HepG2 (cell line): ENCODE data around the gene RUFY2. TPM values are rescaled to one million over a fixed set of nuclear protein-coding genes. Genes with fewer than 3 reads are reported as not detected.

Experiments
- ELF1 ChIP-seq: sonication (generic); formaldehyde crosslinking; IDR thresholded peaks from 2 replicates; pipeline ENCODE4 v1.4.0; 2020; ENCODE audit warnings: missing genetic modification reagents
- FOXA3 ChIP-seq: IDR thresholded peaks from 2 replicates; pipeline ENCODE4 v1.6.1; 2016; ENCODE audit warnings: missing genetic modification reagents, missing compliant biosample characterization
- HDAC6 ChIP-seq: fragments of 200-600 bp; sonication (generic); IDR thresholded peaks from 2 replicates; pipeline ENCODE4 v1.7.0; 2017; ENCODE audit warnings: mild to moderate bottlenecking, antibody characterized with exemption, low read length, low read depth
- IRF1 ChIP-seq: sonication (generic); formaldehyde crosslinking; IDR thresholded peaks from 2 replicates; pipeline ENCODE4 v1.4.0; 2020; ENCODE audit warnings: low read depth, mild to moderate bottlenecking, missing genetic modification reagents
- MNT ChIP-seq: fragments of 450-650 bp; IDR thresholded peaks from 2 replicates; pipeline ENCODE4 v1.6.1; 2016
- NFATC3 ChIP-seq: sonication (generic); formaldehyde crosslinking; IDR thresholded peaks from 2 replicates; pipeline ENCODE4 v1.5.1; 2020; ENCODE audit warnings: mild to moderate bottlenecking, missing genetic modification reagents
- SALL2 ChIP-seq: sonication (generic); formaldehyde crosslinking; IDR thresholded peaks from 2 replicates; pipeline ENCODE4 v1.8.1; 2023; ENCODE audit warnings: mild to moderate bottlenecking, missing genetic modification reagents, inconsistent platforms
- SIN3B ChIP-seq: fragments of 150-350 bp; IDR thresholded peaks from 2 replicates; pipeline ENCODE4 v1.6.1; 2014; ENCODE audit warnings: low read length
- SMC3 ChIP-seq: IDR thresholded peaks from 2 replicates; pipeline ENCODE4 v1.6.1; 2011; ENCODE audit warnings: low read length, improper control_type of control experiment
- SYNCRIP ChIP-seq: fragments of 200-400 bp; formaldehyde crosslinking; IDR thresholded peaks from 2 replicates; pipeline ENCODE4 v1.6.1; 2018; ENCODE audit warnings: mild to moderate bottlenecking, low read depth, low read length; ENCODE audit not compliant: insufficient read depth
- TCF7 ChIP-seq: sonication (generic); IDR thresholded peaks from 2 replicates; pipeline ENCODE4 v1.6.1; 2016; ENCODE audit warnings: antibody characterized with exemption, low read depth
- WIZ ChIP-seq: sonication (generic); formaldehyde crosslinking; IDR thresholded peaks from 2 replicates; pipeline ENCODE4 v1.5.1; 2020; ENCODE audit warnings: mild to moderate bottlenecking, missing genetic modification reagents
- ZNF138 ChIP-seq: sonication (generic); formaldehyde crosslinking; IDR thresholded peaks from 2 replicates; pipeline ENCODE4 v1.5.0; 2020; ENCODE audit warnings: mild to moderate bottlenecking, low read depth, missing genetic modification reagents
- ZNF709 ChIP-seq: sonication (generic); formaldehyde crosslinking; IDR thresholded peaks from 2 replicates; pipeline ENCODE4 v1.5.0; 2020; ENCODE audit warnings: mild to moderate bottlenecking, missing genetic modification reagents
- ZXDC ChIP-seq: sonication (generic); formaldehyde crosslinking; IDR thresholded peaks from 2 replicates; pipeline ENCODE4 v1.5.0; 2020; ENCODE audit warnings: mild to moderate bottlenecking, missing genetic modification reagents
- polyA plus RNA-seq, 8 experiments: library from polyadenylated mRNA; depleted of rRNA in 3 of 8; stranded (reverse) in 7 of 8; unstranded in 1 of 8; fragments of >200 nt; fragmentation: Illumina TruSeq in 4 of 8; extraction: Trizol in 4 of 8; gene quantifications; 2 replicates each; pipeline versions ENCODE4 v1.2.1 to v1.2.3, GENCODE V29; 2011 to 2016; ENCODE audit warnings: low read depth in 4 of 8, missing spikeins in 1 of 8, mixed read lengths in 1 of 8; ENCODE audit not compliant: insufficient read depth in 1 of 8
- total RNA-seq, 5 experiments: library from RNA; depleted of rRNA; stranded (reverse); fragments of >200 nt; fragmentation: Illumina TruSeq; extraction: Trizol; gene quantifications; 2 replicates each; pipeline ENCODE4 v1.2.3, GENCODE V29; 2016; ENCODE audit warnings: low read depth in 1 of 5
- TF ChIP-seq, protein P1 (sequence below): sonication (generic); formaldehyde crosslinking; IDR thresholded peaks from 2 replicates; pipeline ENCODE4 v1.4.0; 2020; ENCODE audit warnings: missing genetic modification reagents
- TF ChIP-seq, protein P2 (sequence below): sonication (generic); formaldehyde crosslinking; IDR thresholded peaks from 2 replicates; pipeline ENCODE4 v1.8.0; 2022; ENCODE audit warnings: mild to moderate bottlenecking, missing genetic modification reagents, moderate library complexity
- TF ChIP-seq, protein P3 (sequence below): sonication (generic); formaldehyde crosslinking; IDR thresholded peaks from 2 replicates; pipeline ENCODE4 v1.5.1; 2020; ENCODE audit warnings: missing genetic modification reagents, mild to moderate bottlenecking, borderline replicate concordance
- TF ChIP-seq, protein P4 (sequence below): sonication (generic); formaldehyde crosslinking; IDR thresholded peaks from 2 replicates; pipeline ENCODE4 v1.8.0; 2022; ENCODE audit warnings: low read depth, missing genetic modification reagents

Gene RUFY2
- total and polyA plus RNA-seq, 2 of the 13 experiments (the other 11 are each of a cell fraction or from before 2014, with no cell fraction given) = 10.1 to 16.1 TPM

- TF ChIP-seq, protein P1, sequence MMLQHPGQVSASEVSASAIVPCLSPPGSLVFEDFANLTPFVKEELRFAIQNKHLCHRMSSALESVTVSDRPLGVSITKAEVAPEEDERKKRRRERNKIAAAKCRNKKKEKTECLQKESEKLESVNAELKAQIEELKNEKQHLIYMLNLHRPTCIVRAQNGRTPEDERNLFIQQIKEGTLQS (CRISPR knock-in tag) = peak; percentile 51; the same call in 1 of the 2 replicates
- no peak; the same call in 1 of the 2 replicates for TF ChIP-seq WIZ (CRISPR knock-in tag)
- TF ChIP-seq SIN3B = no peak; the same call in 1 of the 2 replicates
- 0 out of 2 replicates have a peak, but pooled peaks have one; percentile 12 for TF ChIP-seq MNT
- no peak for TF ChIP-seq TCF7
- TF ChIP-seq, protein P2, sequence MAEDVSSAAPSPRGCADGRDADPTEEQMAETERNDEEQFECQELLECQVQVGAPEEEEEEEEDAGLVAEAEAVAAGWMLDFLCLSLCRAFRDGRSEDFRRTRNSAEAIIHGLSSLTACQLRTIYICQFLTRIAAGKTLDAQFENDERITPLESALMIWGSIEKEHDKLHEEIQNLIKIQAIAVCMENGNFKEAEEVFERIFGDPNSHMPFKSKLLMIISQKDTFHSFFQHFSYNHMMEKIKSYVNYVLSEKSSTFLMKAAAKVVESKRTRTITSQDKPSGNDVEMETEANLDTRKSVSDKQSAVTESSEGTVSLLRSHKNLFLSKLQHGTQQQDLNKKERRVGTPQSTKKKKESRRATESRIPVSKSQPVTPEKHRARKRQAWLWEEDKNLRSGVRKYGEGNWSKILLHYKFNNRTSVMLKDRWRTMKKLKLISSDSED = no peak
- TF ChIP-seq ELF1 (CRISPR knock-in tag) = no peak
- peak; percentile 92 for TF ChIP-seq ZNF709
- TF ChIP-seq ZNF138 = peak; percentile 86
- no peak; the same call in 1 of the 2 replicates for TF ChIP-seq IRF1 (CRISPR knock-in tag)
- TF ChIP-seq, protein P3, sequence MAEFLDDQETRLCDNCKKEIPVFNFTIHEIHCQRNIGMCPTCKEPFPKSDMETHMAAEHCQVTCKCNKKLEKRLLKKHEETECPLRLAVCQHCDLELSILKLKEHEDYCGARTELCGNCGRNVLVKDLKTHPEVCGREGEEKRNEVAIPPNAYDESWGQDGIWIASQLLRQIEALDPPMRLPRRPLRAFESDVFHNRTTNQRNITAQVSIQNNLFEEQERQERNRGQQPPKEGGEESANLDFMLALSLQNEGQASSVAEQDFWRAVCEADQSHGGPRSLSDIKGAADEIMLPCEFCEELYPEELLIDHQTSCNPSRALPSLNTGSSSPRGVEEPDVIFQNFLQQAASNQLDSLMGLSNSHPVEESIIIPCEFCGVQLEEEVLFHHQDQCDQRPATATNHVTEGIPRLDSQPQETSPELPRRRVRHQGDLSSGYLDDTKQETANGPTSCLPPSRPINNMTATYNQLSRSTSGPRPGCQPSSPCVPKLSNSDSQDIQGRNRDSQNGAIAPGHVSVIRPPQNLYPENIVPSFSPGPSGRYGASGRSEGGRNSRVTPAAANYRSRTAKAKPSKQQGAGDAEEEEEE = no peak
- peak; percentile 92 for TF ChIP-seq SALL2 (CRISPR knock-in tag)
- TF ChIP-seq, protein P4, sequence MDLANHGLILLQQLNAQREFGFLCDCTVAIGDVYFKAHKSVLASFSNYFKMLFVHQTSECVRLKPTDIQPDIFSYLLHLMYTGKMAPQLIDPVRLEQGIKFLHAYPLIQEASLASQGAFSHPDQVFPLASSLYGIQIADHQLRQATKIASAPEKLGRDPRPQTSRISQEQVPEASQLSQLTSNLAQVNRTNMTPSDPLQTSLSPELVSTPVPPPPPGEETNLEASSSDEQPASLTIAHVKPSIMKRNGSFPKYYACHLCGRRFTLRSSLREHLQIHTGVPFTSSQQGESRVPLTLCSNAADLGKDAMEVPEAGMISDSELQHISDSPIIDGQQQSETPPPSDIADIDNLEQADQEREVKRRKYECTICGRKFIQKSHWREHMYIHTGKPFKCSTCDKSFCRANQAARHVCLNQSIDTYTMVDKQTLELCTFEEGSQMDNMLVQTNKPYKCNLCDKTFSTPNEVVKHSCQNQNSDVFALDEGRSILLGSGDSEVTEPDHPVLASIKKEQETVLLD (CRISPR knock-in tag) = peak; percentile 75
- TF ChIP-seq NFATC3 (CRISPR knock-in tag) = peak; percentile 88
- no peak for TF ChIP-seq ZXDC (CRISPR knock-in tag)
- no peak for TF ChIP-seq HDAC6
- no peak for TF ChIP-seq SYNCRIP
- no peak for TF ChIP-seq SMC3
- TF ChIP-seq FOXA3 (CRISPR knock-in tag) = peak; percentile 80
Observed at GRCh38 chr10:68331455-68332258, 75.4 kb downstream of the RUFY2 start, which contains the start of gene HNRNPH3 (continued).
